Endothelial cell of umbilical vein (primary cell): ENCODE results near the gene LIN7C.

ENCODE experiments used
- CTCF ChIP-seq, 2 donors: IDR thresholded peaks; 1 replicate in 1 of 2; 2 replicates in 1 of 2; pipeline ENCODE4 v1.5.1; 2011; ENCODE audit warnings: low read length in 2 of 2, mild to moderate bottlenecking in 2 of 2, moderate library complexity in 2 of 2, control low read depth in 1 of 2, inconsistent platforms in 1 of 2, low read depth in 1 of 2; ENCODE audit not compliant: insufficient read depth in 1 of 2; ENCODE audit errors: extremely low read depth in 1 of 2
- EZH2 ChIP-seq: IDR thresholded peaks from 2 replicates; pipeline ENCODE4 v1.6.1; 2012; ENCODE audit warnings: borderline replicate concordance, low read depth, mild to moderate bottlenecking, moderate library complexity, low read length, inconsistent platforms; ENCODE audit not compliant: severe bottlenecking
- JUN ChIP-seq: IDR thresholded peaks from 2 replicates; pipeline ENCODE4 v1.6.1; 2011; ENCODE audit warnings: borderline replicate concordance, low read depth; ENCODE audit not compliant: insufficient read length, insufficient read depth
- MAX ChIP-seq: IDR thresholded peaks from 2 replicates; pipeline ENCODE4 v1.6.1; 2011; ENCODE audit not compliant: insufficient read depth, insufficient read length
- MYC ChIP-seq: IDR thresholded peaks from one replicate; pipeline ENCODE4 v1.6.1; 2011; ENCODE audit warnings: mild to moderate bottlenecking, low read depth, low read length
- POLR2A ChIP-seq: IDR thresholded peaks from 2 replicates; pipeline ENCODE4 v1.6.1; 2012; ENCODE audit warnings: low read depth, mild to moderate bottlenecking, control low read depth, low read length
- POLR2AphosphoS5 ChIP-seq: IDR thresholded peaks from 2 replicates; pipeline ENCODE4 v1.6.1; 2012; ENCODE audit warnings: low read depth, mild to moderate bottlenecking, control low read depth, low read length, moderate library complexity; ENCODE audit not compliant: insufficient read depth

- no peak for TF ChIP-seq CTCF (IDR thresholded peaks at IDR 0.05; ENCODE audit: extremely low read depth in 1 of 2, insufficient read depth in 1 of 2, low read depth in 1 of 2, low read length in 2 of 2)
- no peak for TF ChIP-seq EZH2
- no peak for TF ChIP-seq JUN
- no peak for TF ChIP-seq POLR2A
- TF ChIP-seq POLR2AphosphoS5: no peak
- no peak for TF ChIP-seq MAX
- no peak for TF ChIP-seq MYC
These were observed 55.2 kb downstream of the LIN7C start for GRCh38 chr11:27451244-27451965.
